Stimulated activated CD8-positive, alpha-beta memory T cell treated with anti-CD3 and anti-CD28 coated beads, Interleukin-15, amount 100 ng/mL, for 4 hours (primary cell): ENCODE measurements around the gene HOXB6.

Experiments
- DNase-seq, 2 donors: peaks; one replicate each; pipeline ENCODE4 v3.0.0-alpha.2; 2020; ENCODE audit warnings: low read depth in 2 of 2

Gene HOXB6

DNA sequence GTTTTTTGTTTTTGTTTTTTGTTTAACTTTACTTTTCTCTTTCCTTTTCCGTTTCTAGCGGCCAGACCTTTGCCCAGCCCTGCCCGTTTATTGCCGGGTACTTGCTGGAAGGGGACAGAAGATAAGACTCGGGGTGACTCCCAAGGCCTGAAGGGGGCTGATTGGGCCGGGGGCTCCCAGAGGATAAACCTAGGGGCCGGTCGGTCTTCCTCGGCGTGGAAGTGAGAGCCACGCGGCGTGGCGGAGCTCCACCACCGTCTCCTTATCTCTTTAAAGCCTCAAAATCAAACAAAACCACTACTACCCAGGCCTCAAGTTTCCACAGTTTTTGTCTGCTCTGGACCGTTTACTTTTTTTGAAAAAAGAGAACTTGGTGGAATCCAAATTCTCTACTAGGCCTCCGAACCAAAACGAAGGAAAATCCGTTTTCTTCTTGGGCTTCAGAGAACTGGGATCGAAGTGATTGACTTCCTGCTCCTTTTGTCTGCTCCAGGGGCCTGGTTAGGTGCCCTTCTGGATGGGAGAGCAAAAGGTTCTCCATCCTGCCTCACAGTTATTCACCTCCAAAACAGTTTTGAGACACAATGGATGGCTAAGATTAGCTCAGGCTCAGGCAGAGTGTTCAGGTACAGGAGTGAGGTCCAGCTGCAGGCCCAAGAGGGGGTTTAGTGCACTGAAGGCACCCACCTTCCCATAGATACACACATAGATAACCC, 29.9 kb upstream of the HOXB6 start:
- DNase-seq: no peak

DNA sequence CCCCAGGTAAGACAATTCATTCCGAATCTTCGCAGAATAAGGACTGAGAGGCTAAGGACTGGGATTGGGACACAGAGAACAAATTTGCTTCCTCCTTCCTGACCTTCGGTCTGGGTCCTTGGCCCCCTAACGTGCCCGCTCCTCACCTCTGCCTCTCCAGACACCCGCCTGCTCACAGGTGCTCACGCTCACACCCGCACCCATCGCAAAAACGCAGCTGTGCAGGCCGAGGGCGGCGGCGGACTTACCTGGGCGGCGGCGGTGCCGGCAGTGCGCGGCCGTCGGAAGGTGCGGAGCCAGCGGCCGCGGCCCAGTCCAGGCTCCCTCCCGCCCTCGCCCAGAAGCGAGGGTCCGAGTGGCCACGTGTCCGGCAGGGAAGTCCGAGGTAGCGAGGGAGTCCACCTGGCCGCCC, 28.5 kb upstream of the HOXB6 start:
- no peak for DNase-seq

DNA sequence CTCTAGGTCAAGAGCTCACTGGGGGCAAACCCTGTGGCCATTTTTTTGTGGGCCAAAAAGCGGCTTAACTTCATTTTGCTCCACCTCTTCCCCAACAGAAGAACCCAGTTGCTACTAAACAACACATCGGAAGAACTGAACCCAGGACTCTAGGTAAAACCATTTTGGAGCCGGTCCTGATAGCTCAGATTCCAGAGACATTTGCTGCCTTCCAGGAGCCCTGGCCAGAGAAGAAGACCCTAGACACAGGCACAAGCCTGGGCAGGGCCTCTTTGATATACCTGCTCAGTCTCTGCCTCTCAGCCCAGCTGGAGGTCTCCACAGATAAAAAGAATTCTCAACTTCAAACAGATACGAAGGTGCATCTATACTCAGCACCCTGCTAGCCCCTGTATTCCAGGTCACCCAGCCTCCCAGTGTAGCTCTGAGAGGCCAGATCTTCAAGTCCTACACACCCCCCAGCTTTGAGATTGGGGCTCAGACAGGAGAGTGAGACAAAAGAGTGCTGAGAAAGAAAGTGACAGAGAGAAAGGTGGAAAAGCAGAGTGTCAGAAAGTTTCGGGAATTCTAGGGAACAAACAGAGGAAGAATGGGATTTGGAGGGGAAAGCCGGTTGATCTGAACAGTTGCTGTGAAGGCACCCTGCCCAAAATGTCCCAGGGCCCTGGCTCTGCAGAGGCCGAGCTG, 27.9 kb upstream of the HOXB6 start:
- DNase-seq: no peak

DNA sequence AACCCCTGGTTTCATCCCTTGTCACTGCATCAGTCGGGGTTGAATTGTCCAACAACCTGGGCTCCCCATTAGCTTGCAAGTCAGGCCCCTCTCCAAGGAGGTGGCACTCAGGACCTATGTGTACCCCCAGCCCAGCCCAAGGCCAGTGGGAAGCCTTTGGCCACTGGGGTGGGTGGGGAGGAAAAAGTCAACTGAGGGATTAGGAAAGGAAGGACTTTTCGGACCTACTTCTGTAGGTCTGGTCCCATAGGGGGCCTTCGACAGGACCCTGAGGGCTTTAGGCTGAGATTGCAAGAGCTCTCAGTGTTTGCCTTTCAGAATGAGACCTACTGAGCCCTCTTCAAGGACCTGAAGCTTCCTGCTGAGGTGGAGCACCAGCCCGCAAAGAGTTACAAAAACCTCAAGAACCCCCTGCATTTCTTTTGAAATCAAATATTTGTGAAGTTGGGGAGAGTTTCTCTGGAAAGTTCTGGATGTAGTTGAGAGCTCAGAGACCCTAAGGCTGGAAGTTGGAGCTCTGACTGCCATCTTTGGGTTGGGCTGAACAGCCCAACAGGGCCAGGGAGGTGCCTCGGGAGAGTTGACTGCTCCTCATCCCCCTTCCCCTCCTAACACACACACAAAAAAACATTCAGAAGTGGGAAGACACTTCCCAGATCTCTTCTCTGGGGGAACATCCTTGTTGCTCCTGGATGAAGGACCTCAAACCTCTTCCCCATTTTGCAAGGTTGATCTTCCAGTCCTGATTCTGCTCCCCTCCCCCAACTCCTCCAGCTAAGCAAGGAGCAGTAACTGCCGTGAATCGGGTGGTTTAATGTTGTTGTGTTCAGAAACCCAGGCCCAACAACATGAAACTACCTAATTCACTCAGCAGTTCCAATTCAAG, 27.1 kb upstream of the HOXB6 start:
- no peak for DNase-seq

DNA sequence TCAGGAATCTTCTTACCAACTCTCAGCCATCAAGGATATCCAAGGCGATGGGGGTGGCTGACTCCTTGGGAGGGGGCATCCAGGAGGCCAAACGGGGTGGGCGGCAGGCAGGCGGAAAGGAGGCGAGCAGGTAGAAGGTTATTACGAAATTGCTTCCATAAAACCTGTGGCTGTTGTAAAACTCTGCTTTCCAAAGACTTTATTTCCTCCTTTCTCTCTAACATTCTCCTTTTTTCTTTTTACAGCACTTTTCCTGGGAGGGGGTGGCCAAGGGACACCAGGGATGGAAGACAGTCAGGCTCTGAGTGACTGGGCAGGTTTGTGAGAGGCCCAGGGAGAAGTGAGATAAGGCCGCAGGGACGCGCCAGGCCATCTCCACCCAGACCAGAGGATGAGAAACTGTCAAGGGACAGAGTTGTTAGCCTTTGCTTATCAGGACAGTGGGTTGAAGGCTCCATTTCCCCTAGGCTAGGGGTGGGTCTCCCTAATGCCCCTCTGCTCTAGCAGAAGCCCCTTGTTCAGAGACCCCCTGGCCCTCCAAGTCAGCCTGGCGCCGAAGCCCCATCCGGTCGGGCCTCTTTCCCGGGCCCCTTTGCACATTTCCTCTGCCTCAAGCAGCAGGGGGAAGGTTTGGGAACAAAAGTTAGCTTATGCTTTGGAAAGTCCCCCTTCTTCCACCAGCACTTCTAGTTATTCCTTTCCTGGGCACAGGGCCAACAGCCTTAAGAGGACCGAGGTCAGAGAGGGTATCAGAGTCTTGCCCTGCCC, 26.3 kb upstream of the HOXB6 start:
- DNase-seq: no peak

DNA sequence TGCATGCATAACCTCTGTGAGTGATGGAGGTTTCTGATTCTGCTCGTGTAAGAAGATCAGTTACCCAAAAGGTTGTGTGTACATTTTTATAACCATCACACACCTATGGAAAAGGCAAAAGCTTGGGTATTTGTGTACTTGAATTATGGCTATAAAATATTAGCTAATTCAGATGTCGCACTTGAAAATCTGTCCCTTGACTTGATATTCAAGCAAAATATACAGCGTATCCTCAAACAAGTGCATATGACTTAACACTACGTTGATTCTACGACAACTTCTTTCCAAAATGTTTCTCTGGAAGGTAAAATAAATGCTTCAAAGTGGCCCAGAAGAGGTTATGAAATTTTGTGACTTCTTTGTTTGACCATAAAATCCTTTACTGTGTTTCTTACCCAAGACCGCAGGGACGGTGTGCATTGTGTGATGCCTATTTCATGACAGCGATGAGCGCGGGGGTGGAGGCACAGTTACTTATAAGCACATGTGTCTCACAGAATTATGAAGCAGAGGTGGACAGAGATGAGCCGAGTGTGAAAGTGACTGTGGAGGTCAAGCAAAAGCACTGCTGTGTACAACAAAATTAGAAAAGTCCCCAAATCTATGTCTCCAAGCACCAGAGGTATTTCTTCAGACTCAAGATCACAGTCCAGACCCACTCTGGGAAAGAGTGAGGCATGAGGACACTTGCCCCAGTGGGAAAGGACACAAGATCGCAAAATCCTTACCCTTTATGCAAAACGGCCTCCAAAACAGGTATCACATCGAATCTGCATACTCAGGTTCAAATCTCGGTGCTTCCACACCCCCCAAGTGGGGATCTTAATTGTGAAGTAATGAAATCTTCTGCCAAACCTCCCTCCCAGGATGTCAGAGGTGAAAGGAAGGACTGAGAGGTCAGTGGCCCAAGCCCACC, 25.5 kb upstream of the HOXB6 start:
- no peak for DNase-seq

DNA sequence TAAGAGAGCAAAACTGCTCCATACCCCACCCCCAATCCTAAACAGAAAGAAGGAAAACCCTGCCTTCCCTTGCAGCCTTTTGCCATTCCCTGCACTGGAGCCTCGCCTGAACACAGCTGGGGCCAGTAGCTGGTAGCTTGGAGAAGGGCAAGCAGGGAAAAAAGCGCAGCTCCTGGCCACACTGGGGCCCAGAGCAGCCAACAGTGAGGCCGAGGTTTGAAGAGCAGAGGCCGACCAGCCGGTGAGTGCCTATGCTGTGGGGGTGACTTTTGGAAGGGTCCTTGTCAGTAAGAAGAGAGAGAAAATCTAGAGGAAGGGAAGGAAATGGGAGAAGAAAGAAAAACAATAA, 24.6 kb upstream of the HOXB6 start:
- no peak for DNase-seq

DNA sequence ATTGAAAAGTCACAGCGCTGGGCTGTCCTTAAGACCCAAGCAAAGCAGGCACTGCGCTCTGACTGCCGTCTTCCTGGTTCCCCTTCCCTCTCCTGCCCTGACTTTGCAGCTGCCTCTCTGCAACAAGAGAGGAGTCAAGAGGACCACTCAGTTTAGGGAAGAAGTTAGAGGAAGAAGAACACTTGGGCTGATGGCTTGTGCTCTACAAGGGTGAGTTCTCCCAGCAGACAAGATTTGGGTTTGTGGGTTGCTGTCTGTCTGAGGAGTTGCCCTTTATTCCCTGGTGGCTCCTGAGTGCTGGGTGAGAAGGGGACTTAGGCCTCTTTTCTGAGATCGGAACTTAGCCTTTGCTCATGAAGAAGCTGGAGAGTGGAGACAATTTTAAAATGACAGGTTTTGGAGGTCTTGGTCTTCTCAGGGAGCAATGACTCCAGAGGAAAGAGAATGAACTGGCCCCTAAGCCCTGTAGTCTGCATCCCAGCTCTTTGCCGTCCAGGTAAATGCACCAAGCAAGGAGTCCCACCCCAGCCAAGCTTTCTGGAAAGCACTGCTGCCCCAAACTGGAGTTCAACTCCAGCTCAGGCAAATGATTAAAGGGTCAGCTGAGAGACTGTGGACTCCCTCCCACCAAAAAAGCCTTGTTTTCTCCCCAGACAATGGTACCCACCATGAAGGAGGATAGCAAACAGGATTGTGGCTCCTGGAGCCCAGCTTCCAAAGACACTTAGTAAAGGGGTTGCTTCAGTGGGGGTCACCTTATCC, 24.0 kb upstream of the HOXB6 start:
- no peak for DNase-seq

DNA sequence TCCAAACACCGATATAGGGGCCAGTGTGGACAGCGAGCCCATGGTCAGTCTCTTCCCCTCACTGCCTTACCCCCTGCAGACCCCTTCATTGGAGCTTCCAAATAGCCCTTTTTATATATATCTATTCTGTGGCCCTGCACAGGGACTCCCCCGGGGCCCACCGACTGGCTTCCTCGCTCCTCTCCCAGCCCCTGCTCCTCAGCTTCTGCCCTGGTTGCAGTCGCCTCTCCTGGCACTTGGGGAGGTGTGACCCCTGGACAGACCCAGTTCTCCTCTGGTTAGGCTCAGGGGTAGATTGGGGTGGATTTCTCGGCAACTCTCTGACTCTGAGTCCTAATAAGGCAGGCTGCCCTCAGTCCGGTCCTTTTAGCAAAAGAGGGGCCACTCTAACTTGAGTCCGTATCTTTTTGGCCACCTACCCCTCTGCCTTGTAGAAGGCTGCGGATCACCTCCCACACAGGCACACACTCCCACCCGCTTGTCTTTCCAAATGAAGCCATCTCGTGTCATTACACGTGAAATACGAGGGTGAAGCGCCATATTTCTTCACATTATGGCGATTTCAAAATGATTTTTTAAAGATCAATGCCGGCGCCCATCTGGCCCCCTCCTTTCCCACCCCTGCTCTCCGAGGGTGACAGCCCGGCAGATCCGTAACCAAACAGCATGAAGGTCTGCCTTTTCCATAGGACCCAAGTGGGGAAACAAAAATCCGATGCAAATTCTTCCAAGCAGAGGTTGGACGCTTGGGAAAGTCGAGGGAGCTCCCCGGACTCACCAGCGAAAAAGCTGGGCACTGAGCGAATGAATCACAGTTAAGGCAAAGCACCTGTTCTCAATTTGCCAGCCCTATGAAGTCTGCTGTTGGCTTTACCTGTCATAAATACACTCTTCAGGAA, 23.1 kb upstream of the HOXB6 start:
- no peak for DNase-seq

DNA sequence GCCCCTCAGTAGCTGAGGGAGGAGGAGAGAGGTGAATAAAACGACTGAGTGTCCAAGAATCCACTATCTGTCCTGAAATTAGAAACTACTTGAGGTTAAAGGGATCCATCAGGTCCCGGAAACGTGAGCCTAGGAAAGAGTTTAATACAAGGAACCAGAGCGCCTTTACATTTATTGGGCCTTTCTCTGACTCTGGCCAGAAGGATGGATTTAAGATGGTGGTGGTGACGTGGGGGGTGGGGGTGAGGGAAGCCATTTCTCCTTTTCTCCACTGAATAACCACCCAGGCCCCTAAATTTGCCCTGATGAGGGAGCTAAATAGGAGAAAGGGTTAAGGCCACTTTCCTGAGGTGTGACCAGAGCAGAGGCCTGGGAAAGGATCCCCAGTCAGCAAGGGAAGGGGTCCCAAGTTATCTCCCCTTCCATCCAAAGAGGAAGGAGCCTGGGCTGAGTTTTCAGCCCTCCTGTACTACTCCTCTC, 22.4 kb upstream of the HOXB6 start:
- no peak for DNase-seq

DNA sequence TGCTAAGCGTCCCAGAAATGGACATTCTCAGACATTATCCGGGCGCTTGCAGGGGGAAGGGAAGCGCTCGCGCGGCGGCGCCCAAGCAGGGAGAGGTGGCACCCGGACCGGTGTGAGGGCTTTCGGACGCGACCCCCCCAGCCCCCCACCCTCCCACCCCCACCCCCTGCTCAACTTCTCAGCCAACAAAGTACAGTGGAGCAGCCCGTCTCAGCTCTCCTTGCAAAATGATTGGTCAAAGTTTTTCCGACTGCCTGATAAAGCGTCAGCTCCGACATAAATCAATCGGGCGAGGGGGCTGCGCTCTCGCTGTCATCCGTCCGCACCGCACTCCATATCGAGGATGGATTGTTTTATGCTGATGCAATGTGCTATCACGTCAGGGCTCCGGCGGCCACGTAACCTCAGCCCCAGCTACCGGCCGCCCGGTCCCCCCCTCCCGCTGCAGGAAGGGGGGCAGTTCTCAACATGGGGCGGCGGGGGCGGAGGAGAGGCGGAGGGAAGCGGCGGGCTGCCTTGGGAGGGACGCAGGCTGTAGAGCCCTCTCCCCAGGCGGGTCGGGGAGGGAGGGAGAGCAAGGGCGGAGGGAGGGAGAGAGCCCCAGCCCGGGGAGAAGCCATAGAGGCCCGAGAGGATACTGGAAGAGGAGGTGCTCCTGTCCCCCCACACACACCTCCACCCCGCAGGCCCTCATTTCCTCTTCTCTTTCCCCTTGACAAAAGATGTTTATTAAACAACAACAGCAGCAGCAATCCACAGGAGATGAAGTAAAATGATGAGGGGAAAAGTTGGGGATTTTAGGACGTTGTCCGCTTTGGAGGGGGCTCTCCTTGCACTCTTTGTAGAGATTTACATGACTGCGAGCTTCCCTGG, 21.7 kb upstream of the HOXB6 start, which contains the start of gene HOXB9:
Gene HOXB9 (minus strand): TSS at position 114 of the 873 bp plus-strand sequence. CDS start 89 bp downstream, at position 25.
- DNase-seq: peak; percentile 52 to 53

DNA sequence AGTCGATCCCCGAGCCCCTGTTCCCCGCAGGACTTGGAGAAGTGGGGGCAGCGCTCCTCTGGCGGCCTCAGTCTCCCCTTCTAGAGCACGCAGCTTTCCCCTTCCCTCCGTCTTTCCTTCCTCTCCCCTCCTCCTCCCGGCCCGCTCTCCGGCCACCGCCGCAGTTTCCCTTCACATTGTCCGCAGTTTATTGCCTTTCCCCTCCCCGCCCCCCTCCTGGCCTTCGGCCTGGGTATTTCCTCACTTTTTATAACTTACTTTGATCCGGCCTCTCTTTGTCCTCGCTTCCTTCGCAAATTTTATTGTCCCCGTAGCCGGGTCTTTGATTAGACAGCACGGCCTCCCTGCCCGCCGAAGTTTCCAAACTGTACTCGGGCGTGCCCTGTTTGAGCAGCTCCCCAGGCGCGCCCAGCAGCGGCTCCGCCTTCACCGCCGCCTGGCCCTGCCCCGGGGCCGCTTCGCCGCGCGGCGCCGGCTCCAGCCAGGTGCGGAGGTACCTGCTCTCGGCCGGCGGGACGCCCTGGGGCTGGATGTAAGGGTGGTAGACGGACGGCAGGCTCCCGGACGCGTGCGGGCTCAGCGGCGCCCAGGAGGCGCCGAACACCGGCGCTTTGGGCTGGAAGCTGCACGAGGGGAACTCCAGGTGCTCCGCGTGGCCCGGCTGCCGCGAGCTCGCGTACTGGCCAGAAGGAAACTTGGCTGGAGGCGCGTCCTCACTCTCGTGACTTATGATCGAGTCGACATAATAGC, 20.9 kb upstream of the HOXB6 start:
- no peak for DNase-seq

DNA sequence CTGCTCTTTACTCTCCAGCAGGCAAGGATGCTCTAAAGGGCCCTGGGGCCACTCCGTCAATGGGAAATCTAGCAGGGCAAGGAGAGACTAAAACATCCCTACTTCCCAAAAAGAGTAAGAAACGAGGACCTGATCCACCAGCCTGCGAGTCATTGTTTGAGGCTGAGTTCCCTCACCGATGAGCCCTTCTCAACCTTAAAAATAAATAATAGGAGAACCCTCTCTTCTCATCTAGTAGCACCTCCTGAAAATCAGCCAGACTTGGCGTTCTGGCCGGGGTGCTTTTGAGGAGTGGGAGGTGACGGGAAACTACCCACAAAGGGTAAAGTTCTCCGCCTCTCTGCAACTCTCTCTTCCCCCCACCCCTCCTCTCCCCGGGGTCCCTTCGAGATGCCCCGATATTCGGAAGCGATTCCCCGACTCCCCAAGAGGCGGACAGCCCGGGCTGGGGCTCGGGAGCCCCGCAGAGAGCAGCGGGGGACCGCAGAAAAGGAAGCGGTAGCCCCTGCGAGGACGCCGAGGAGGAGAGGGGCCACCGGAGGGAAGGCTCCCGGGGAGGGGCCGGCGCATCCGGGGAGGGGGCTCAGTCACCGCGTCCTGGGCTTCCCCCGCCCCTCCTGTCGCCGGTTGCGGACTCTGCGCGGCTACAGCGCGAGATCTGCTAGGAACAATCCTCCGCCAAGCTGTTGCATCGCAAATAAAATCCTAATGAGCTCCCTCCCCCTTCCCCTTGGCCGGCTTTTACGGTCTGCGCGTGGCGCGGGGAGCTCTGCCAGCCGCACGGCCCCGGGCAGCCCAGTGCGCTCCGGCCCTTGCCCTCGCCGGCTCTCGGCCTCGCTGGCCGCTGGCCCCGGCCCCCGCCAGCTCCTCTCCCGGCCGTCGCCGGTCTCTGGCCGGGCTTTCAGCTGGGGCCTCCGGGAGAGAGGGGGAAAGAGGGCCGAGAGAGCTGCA, 20.0 kb upstream of the HOXB6 start:
- no peak for DNase-seq

DNA sequence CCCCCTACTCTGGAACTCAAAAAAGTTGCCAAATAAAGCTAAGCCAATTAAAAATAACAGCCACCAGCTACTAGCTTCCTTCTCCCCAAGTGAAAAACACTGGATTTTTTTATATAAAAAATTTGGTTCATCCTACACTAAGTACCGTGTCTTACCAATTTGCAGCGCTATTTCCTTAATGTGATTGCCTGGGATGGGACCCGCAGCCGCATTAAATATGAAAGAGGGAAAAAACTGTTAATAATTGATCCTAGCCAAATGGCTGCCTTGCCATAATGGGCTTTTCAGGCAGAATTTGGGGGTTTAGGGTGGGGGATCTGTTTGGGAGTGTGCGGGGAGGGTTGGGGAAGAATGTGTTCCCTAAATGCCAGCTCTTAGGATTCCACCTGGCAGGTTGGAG, 19.3 kb upstream of the HOXB6 start:
- DNase-seq: no peak

DNA sequence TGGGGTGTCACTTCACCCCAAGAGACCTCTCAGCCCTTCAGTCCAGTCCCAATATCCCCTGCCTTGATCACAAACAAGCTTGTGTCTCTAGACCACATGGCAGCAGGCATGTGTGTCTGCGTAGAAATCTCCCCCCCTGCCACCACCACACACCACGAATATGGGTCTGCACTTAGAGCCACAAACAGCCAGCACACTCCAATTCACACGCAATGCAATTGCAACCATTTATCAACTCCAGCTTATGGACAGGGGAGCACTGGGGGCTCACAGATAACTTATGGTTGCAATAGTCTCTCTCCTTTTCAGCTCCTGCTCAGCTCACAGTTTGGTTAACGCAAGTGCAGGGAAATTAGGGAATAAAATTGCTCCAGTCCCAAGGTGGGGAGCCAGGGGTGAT, 18.8 kb upstream of the HOXB6 start:
- no peak for DNase-seq

DNA sequence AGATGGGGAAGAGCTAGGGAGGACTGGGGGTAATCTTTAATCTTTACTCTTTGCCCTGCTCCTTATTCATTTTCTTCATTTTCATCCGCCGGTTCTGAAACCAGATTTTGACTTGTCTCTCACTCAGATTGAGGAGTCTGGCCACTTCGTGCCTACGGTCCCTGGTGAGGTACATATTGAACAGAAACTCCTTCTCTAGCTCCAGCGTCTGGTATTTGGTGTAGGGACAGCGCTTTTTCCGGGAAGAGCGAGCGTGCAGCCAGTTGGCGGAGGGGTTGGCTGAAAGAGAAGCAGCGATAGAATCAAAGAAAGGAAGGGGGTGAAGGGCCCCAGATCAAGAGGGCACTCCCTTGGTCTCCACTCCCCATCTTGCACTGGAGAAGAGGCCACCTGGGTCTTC, 18.1 kb upstream of the HOXB6 start:
- no peak for DNase-seq
